Large intestine (tissue), 3 donors: Measurements from ENCODE around the gene SMYD3. TPM values are rescaled to one million over a fixed set of nuclear protein-coding genes. Genes with fewer than 3 reads are reported as not detected.
A peak's percentile ranks its signal among the peaks of the same experiment; 100 is the strongest.

ENCODE experiments used
- DNase-seq, 2 donors: peaks; one replicate each; pipeline versions ENCODE4 v3.0.0 to v3.0.0-alpha.2; 2013
- H3K27ac ChIP-seq: one replicate; pipeline ENCODE4 v1.5.1; 2013; ENCODE audit warnings: low read length
- H3K27me3 ChIP-seq: 2 replicates; pipeline ENCODE4 v1.6.1; 2013; ENCODE audit warnings: low read length; ENCODE audit not compliant: control insufficient read depth, insufficient read depth
- H3K36me3 ChIP-seq: 2 replicates; pipeline ENCODE4 v1.6.1; 2013; ENCODE audit warnings: low read length; ENCODE audit not compliant: control insufficient read depth, insufficient read depth
- H3K4me1 ChIP-seq: one replicate; pipeline ENCODE4 v1.6.1; 2013; ENCODE audit warnings: low read length; ENCODE audit not compliant: control insufficient read depth, insufficient read depth
- H3K4me3 ChIP-seq: one replicate; pipeline ENCODE4 v1.5.1; 2013; ENCODE audit warnings: low read length
- H3K9me3 ChIP-seq: one replicate; pipeline ENCODE4 v1.6.1; 2013; ENCODE audit warnings: mild to moderate bottlenecking, low read depth, low read length, moderate library complexity; ENCODE audit not compliant: control insufficient read depth
- WGBS: methylation state at CpG from one replicate; pipeline ENCODE4 v1.1.5; 2013; ENCODE audit warnings: low lambda C conversion rate; ENCODE audit not compliant: insufficient coverage; 5-methylcytosine and 5-hydroxymethylcytosine counted together
- polyA plus RNA-seq: library from polyadenylated mRNA; unstranded; fragments of 120-200 nt; gene quantifications from one replicate; pipeline ENCODE4 v1.2.1, GENCODE V29; 2013

Gene SMYD3
- polyA plus RNA-seq, 1 donor = 12.0 TPM

GRCh38 chr1:245809361-245809760 is 697.7 kb downstream of the SMYD3 start:
- no peaks in the 10 kb centered on the region for H3K9me3 ChIP-seq
- no peak for DNase-seq
- no peaks in the 10 kb centered on the region for H3K27me3 ChIP-seq
- H3K36me3 ChIP-seq = no peaks in the 10 kb centered on the region
- peaks cover 19% of the 10 kb centered on the region for H3K4me1 ChIP-seq
- 61% methylated on average over 3 of the region's 5 CpGs for WGBS
- H3K4me3 ChIP-seq = no peak overlapping the region
- H3K27ac ChIP-seq = no peak overlapping the region

GRCh38 chr1:245807954-245808719 is 698.9 kb downstream of the SMYD3 start:
- no peaks in the 10 kb centered on the region for H3K27me3 ChIP-seq
- no peaks in the 10 kb centered on the region for H3K36me3 ChIP-seq
- WGBS = 80% methylated on average over 1 of the region's 7 CpGs
- no peaks in the 10 kb centered on the region for H3K9me3 ChIP-seq
- no peak overlapping the region for H3K27ac ChIP-seq
- DNase-seq = peak; percentile 30 to 60
- H3K4me1 ChIP-seq = peaks cover 19% of the 10 kb centered on the region
- no peak overlapping the region for H3K4me3 ChIP-seq

GRCh38 chr1:245807306-245807705 is 699.8 kb downstream of the SMYD3 start:
- Histone ChIP-seq H3K4me3 (no peak overlapping the region), H3K4me1 (peaks cover 19% of the 10 kb centered on the region), H3K27me3 (no peaks in the 10 kb centered on the region), H3K36me3 (no peaks in the 10 kb centered on the region), H3K9me3 (no peaks in the 10 kb centered on the region), H3K27ac (no peak overlapping the region)
- WGBS = 100% methylated on average over 2 of the region's 10 CpGs
- no peak for DNase-seq

- Histone ChIP-seq H3K27ac (no peak overlapping the region), H3K4me1 (peaks cover 12% of the 10 kb centered on the region), H3K27me3 (no peaks in the 10 kb centered on the region), H3K9me3 (no peaks in the 10 kb centered on the region), H3K4me3 (no peak overlapping the region), H3K36me3 (no peaks in the 10 kb centered on the region)
- no CpG with 5 or more reads among the region's 1 CpG for WGBS
- no peak for DNase-seq
Observed at GRCh38 chr1:245805532-245805931, 701.5 kb downstream of the SMYD3 start.

- Histone ChIP-seq H3K9me3 (no peaks in the 10 kb centered on the region), H3K4me3 (no peak overlapping the region), H3K27me3 (no peaks in the 10 kb centered on the region), H3K27ac (no peak overlapping the region), H3K36me3 (no peaks in the 10 kb centered on the region), H3K4me1 (peaks cover 6% of the 10 kb centered on the region)
- WGBS = 100% methylated on average over 1 of the region's 4 CpGs
- no peak for DNase-seq
Observed at GRCh38 chr1:245804696-245805095, 702.4 kb downstream of the SMYD3 start.

GRCh38 chr1:245803666-245804037 is 703.4 kb downstream of the SMYD3 start:
- no peak for DNase-seq
- no peaks in the 10 kb centered on the region for H3K9me3 ChIP-seq
- H3K4me3 ChIP-seq = no peak overlapping the region
- H3K27ac ChIP-seq = no peak overlapping the region
- peaks cover 6% of the 10 kb centered on the region for H3K4me1 ChIP-seq
- H3K27me3 ChIP-seq = no peaks in the 10 kb centered on the region
- no CpG with 5 or more reads among the region's 5 CpGs for WGBS
- no peaks in the 10 kb centered on the region for H3K36me3 ChIP-seq

- H3K36me3 ChIP-seq = no peaks in the 10 kb centered on the region
- H3K27me3 ChIP-seq = no peaks in the 10 kb centered on the region
- peaks cover under 1% of the 10 kb centered on the region for H3K4me1 ChIP-seq
- H3K27ac ChIP-seq = no peak overlapping the region
- no peak overlapping the region for H3K4me3 ChIP-seq
- no peaks in the 10 kb centered on the region for H3K9me3 ChIP-seq
- WGBS = 100% methylated on average over 1 of the region's 9 CpGs
- DNase-seq = no peak
Observed at GRCh38 chr1:245802941-245803665, 704.0 kb downstream of the SMYD3 start.

GRCh38 chr1:245800901-245801605 is 706.0 kb downstream of the SMYD3 start:
- Histone ChIP-seq H3K27ac (no peak overlapping the region), H3K9me3 (no peaks in the 10 kb centered on the region), H3K36me3 (no peaks in the 10 kb centered on the region), H3K4me1 (no peaks in the 10 kb centered on the region), H3K4me3 (no peak overlapping the region), H3K27me3 (no peaks in the 10 kb centered on the region)
- DNase-seq = no peak
- 89% methylated on average over 3 of the region's 6 CpGs for WGBS

GRCh38 chr1:245798349-245798711 is 708.7 kb downstream of the SMYD3 start:
- Histone ChIP-seq H3K27me3 (no peaks in the 10 kb centered on the region), H3K27ac (no peak overlapping the region), H3K36me3 (no peaks in the 10 kb centered on the region), H3K4me1 (no peaks in the 10 kb centered on the region), H3K4me3 (no peak overlapping the region), H3K9me3 (no peaks in the 10 kb centered on the region)
- WGBS = no CpG with 5 or more reads among the region's 5 CpGs
- no peak for DNase-seq

- H3K4me3 ChIP-seq = no peak overlapping the region
- H3K9me3 ChIP-seq = no peaks in the 10 kb centered on the region
- no peak for DNase-seq
- 53% methylated on average over 5 of the region's 14 CpGs for WGBS
- no peaks in the 10 kb centered on the region for H3K27me3 ChIP-seq
- H3K4me1 ChIP-seq = no peaks in the 10 kb centered on the region
- no peak overlapping the region for H3K27ac ChIP-seq
- H3K36me3 ChIP-seq = no peaks in the 10 kb centered on the region
Observed at GRCh38 chr1:245797592-245798348, 709.3 kb downstream of the SMYD3 start.
